T-helper 2 cell treated with Interferon-gamma antibody and Interleukin-4, amounts not matched to agents 5 μg/mL and 100 μg/mL, for 36 hours (primary cell): ENCODE results near the gene IGSF9.

Source experiments
- DNase-seq: peaks from one replicate; pipeline ENCODE4 v3.0.0; 2021; ENCODE audit warnings: low spot score
- H3K27ac Mint-ChIP-seq: one replicate; pipeline ENCODE4 v1.8.0; 2021; ENCODE audit warnings: mild to moderate bottlenecking, mixed read lengths
- H3K27me3 Mint-ChIP-seq: one replicate; pipeline ENCODE4 v1.8.0; 2021; ENCODE audit warnings: low read depth, mixed read lengths
- H3K36me3 Mint-ChIP-seq: one replicate; pipeline ENCODE4 v1.8.0; 2021; ENCODE audit warnings: low read depth, mixed read lengths
- H3K4me1 Mint-ChIP-seq: one replicate; pipeline ENCODE4 v1.8.0; 2021; ENCODE audit warnings: low read depth, mixed read lengths
- H3K4me3 Mint-ChIP-seq: one replicate; pipeline ENCODE4 v1.8.0; 2022; ENCODE audit warnings: mild to moderate bottlenecking, moderate library complexity, mixed read lengths
- H3K9me3 Mint-ChIP-seq: one replicate; pipeline ENCODE4 v1.8.0; 2021; ENCODE audit warnings: mixed read lengths

Gene IGSF9

DNA sequence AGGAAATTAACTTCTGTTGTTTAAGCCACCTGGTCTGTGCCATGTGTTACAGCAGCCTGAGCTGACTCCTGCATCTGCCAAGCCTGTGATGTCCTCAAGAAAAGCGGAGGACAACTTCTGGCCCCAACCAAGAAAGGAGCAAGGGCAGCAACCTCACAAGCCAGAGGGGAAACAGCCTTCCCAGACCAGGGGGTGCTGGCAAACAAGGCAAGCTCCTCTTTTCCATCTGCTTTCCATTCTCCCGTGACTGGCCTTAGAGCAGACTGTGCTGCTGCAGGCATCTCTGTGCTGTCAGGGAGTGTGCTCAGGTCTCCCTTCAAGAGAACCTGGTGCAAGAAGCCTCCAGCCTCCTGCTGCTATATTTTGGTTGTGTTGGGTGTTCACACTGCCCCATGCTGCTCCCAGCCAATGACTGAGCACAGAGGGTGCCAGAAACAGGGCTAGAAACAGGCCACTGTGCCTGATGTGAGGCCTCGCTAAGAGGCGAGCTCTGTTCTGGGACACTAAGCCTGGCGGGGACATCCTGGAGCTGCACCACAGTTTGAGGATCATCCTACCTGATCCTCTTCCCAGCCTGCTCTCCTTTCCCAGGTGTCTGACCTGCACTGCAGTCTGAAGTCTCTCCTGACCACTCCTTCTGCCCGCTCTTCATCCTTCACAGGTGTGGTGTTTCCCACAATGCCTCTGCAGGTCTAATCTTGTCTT is 36.1 kb upstream of the IGSF9 start:
- no peak for DNase-seq
- Mint-ChIP-seq H3K27me3 (peaks cover 47% of the 10 kb centered on the region), H3K9me3 (no peaks in the 10 kb centered on the region), H3K36me3 (no peaks in the 10 kb centered on the region), H3K4me3 (no peak overlapping the region), H3K27ac (no peak overlapping the region), H3K4me1 (no peaks in the 10 kb centered on the region)

DNA sequence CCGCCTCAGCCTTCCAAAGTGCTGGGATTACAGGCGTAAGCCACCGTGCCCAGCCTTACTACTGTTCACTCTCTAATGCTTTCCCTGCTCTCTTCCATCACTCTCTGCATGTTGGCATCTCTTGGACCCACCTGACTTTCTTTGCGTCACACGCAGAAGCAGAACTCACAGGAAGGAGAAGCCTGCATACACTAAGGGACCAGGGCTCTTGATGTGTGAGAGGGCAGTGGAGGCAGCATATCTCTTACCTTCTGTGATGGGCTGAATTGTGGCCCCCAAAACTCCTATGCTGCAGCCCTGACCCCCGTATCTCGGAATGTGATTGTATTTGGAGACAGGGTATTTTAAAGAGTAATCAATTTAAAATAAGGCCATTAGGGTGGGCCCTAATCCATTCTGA is 35.4 kb upstream of the IGSF9 start:
- H3K4me3 Mint-ChIP-seq = no peak overlapping the region
- H3K27me3 Mint-ChIP-seq = peaks cover 45% of the 10 kb centered on the region
- H3K9me3 Mint-ChIP-seq = no peaks in the 10 kb centered on the region
- no peak overlapping the region for H3K27ac Mint-ChIP-seq
- H3K36me3 Mint-ChIP-seq = no peaks in the 10 kb centered on the region
- DNase-seq = no peak
- H3K4me1 Mint-ChIP-seq = no peaks in the 10 kb centered on the region

DNA sequence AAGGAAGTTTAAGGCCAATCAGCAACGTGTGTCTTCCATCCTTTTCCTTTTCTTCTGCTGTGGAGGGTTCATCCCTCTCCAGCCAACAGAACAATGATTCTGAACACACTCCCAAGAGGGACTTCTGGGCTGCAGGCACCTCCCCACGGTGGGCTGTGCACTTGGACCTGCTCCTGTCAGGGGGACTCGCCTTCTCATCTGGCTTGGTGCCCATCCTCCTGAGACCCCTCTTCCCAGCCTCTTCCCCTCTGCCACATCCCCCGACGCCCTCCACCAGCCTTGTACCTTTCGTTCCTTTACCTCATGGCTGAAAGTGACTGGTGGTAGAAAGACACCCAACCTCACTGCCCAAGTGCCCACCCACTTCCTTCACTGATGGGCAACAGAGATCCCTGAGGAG is 34.7 kb upstream of the IGSF9 start:
- H3K9me3 Mint-ChIP-seq = no peaks in the 10 kb centered on the region
- H3K4me3 Mint-ChIP-seq = no peak overlapping the region
- DNase-seq = no peak
- H3K36me3 Mint-ChIP-seq = no peaks in the 10 kb centered on the region
- no peaks in the 10 kb centered on the region for H3K4me1 Mint-ChIP-seq
- no peak overlapping the region for H3K27ac Mint-ChIP-seq
- H3K27me3 Mint-ChIP-seq = peaks cover 42% of the 10 kb centered on the region

DNA sequence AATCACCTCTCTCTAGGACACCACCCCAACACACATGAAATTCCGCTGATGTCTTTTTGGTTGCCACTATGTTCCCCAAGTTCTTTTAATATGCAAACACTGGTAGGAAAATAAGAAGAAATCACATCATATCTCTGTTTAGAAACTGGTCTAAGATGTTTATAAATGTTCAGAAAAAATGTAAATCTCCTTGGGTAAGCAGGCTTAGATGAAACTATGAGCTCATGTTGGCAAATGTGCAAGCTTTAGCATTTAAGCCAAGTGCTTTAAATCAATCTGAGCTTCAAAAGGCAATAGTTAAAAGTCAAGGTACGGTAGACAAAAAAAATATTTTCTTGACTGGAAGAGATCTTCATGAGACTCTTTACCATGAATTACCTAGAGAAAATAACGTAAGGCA is 33.8 kb upstream of the IGSF9 start:
- no peak for DNase-seq
- Mint-ChIP-seq H3K9me3 (no peaks in the 10 kb centered on the region), H3K27ac (no peak overlapping the region), H3K27me3 (peaks cover 38% of the 10 kb centered on the region), H3K4me1 (no peaks in the 10 kb centered on the region), H3K4me3 (no peak overlapping the region), H3K36me3 (no peaks in the 10 kb centered on the region)

DNA sequence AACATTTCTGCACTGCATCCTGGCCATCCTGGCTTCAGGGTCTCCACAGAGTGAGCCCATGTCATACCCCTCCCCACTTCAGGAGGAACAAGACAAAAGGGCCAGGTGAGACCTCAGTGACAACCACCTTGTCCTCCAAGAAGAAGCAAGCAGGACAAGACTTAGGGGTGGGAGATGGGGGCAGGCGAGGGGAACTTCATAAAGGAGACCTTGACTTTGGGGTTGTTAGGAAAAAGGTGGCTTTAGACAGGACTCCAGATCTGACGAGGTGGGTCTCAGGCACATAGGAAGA is 32.6 kb upstream of the IGSF9 start:
- no peaks in the 10 kb centered on the region for H3K4me1 Mint-ChIP-seq
- no peak overlapping the region for H3K4me3 Mint-ChIP-seq
- H3K27me3 Mint-ChIP-seq = peaks cover 33% of the 10 kb centered on the region
- H3K36me3 Mint-ChIP-seq = no peaks in the 10 kb centered on the region
- DNase-seq = no peak
- H3K27ac Mint-ChIP-seq = no peak overlapping the region
- no peaks in the 10 kb centered on the region for H3K9me3 Mint-ChIP-seq

DNA sequence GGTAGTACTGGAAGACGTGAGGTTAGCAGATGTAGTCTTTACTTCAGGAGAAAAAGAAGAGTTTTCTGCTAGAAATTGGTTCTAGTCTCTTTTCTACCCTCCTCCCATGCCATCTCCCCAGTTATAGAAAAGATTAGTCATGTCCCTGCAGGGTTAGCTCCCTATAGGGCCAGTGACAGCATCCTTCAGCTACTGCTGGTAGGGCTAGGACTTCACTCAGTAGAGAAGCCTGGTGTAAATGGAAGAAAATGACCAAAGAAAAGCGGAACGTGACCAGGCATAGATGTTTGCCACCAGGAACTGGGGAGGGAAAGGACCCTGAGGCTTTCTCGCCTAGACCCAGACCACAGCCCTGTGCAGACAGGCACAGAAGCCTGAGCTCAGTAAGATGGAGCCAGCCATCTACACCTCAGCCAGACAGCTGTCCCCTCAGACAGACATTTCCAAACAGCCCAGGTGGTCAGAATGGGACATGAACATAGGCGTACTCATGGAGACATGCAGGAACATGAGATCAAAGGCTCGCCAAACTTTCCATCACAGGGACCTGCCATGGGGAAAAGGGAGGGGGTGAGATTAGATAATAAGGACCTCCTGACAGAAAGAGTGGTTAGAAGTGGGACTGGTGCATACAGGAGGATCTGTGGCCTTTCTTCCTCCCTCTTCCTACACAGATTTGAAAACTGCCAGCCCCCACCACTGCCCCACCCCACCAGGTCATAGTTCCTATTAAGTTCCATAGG is 32.1 kb upstream of the IGSF9 start:
- H3K4me1 Mint-ChIP-seq = no peaks in the 10 kb centered on the region
- no peak overlapping the region for H3K4me3 Mint-ChIP-seq
- peaks cover 32% of the 10 kb centered on the region for H3K27me3 Mint-ChIP-seq
- DNase-seq = no peak
- H3K9me3 Mint-ChIP-seq = no peaks in the 10 kb centered on the region
- no peak overlapping the region for H3K27ac Mint-ChIP-seq
- H3K36me3 Mint-ChIP-seq = no peaks in the 10 kb centered on the region

DNA sequence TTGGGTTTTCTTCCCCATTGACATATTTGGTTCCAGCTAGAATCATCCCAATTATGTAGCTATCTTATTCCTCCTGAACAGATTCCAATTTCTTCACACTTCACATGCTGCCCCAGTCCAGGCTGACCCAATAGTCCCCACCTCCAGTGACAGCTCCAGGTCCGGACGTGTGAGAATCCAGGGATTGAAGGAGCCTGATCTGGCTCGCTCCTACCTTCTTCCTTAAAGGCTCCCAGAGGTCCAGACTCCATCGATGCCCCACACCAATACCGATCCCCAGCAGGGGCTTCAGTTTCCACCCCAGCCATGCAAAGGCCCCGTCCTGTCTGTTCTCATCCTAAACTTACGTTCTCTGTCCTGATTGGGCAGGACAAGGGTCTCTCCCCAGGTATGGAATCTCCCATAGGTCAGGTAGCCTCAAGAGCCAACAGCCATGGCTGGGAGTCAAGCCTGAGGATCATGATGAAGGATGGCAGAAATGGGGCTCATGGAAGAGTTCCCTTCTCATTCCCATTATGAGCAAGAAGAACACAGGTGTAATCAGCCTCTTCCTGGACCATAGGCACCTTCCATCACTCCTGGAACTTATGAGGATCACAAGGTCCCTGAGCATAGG is 29.0 kb upstream of the IGSF9 start:
- H3K4me1 Mint-ChIP-seq = no peaks in the 10 kb centered on the region
- H3K9me3 Mint-ChIP-seq = no peaks in the 10 kb centered on the region
- no peaks in the 10 kb centered on the region for H3K36me3 Mint-ChIP-seq

DNA sequence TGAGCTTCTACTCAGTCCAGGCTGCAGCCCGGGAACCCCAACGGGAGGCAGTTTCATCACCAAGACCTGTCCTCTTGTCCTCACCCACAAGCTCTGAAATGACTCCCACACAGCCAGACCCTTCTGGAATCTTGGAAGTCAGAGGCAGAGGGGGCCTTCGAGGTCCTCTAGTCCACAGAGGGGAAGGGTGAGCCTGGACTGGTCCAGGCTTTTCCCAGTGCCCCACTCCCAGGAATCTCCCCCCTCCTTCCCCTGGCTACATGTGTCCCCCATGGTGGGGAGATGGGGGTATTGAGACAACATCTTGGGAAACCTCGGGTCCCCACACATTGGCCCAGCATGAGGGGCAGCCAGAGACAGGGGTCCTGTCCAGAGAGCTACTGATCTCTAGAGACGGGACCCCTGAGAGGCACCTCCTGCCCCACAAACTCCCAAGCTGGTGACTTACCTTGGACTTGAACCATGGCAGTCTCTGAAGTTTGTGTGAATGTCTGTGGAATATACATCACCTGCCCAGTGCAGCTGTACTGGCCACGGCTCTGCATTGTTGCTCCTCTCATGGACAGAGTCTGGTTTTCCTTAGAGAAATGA is 28.0 kb upstream of the IGSF9 start:
- no peaks in the 10 kb centered on the region for H3K4me1 Mint-ChIP-seq
- peaks cover 30% of the 10 kb centered on the region for H3K27me3 Mint-ChIP-seq
- no peak for DNase-seq
- H3K4me3 Mint-ChIP-seq = no peak overlapping the region
- H3K9me3 Mint-ChIP-seq = no peaks in the 10 kb centered on the region
- no peak overlapping the region for H3K27ac Mint-ChIP-seq
- no peaks in the 10 kb centered on the region for H3K36me3 Mint-ChIP-seq

More for the DNA sequence above, 29.0 kb upstream of the IGSF9 start:
- peaks cover 29% of the 10 kb centered on the region for H3K27me3 Mint-ChIP-seq
- no peak for DNase-seq
- no peak overlapping the region for H3K4me3 Mint-ChIP-seq
- no peak overlapping the region for H3K27ac Mint-ChIP-seq

DNA sequence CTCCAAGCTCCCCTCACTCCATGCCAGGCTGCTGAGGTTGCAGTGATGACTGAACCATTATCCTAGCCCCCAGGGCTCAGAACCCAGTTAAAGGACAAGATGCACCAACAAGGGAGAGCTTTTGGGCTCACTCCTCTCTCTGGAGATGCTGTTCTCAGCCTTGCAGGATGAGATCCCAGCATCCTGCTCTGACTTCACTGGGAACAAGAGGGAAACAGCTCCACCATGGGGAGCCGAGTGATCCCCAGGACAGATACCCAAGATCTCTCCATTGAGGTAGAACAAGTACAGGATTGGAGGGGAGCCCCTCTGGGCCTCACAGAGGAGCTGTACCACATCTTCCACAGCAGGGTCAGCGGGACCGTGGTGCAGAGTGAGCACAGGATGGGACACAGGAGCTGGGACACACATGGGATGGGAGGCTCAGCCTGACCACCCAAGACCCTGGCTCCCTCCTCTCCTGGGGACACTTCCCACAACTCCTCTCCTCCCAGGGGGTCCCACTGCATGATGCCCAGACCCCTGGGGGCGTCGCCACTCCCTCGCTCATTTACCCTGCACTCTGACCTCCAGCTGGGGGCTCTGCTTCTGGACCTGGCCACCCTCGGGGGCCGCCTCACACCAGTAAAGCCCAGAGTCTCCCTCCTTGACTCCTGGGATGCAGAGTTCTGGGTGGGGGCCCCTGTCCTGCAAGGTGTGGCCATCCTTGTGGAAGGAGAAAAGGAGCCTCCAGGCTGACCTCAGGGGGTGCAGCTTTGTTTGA is 27.2 kb upstream of the IGSF9 start:
- Mint-ChIP-seq H3K27ac (no peak overlapping the region), H3K4me1 (no peaks in the 10 kb centered on the region), H3K27me3 (peaks cover 33% of the 10 kb centered on the region), H3K4me3 (no peak overlapping the region), H3K36me3 (no peaks in the 10 kb centered on the region), H3K9me3 (no peaks in the 10 kb centered on the region)
- no peak for DNase-seq

DNA sequence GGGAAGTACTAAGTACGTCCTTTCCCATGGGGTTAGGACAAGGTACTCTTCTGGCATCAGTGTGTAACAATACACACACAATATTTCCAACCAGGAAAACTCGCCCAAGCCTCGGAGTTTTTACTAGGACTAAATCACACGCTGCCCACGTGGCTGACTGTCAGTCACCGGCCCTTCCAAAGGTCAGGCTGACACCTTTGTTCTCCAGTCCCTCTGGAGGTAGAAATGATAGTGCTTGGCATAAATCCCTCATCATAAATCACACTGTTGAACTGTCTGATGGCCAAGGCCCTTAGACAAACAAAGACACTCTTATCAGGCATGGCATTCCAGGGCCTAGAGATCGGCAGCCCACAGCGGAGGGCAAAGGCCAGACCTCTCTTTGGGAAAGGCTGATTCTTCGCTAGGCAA is 25.5 kb upstream of the IGSF9 start:
- Mint-ChIP-seq H3K27me3 (peaks cover 38% of the 10 kb centered on the region), H3K27ac (no peak overlapping the region), H3K4me1 (no peaks in the 10 kb centered on the region), H3K4me3 (no peak overlapping the region), H3K36me3 (no peaks in the 10 kb centered on the region), H3K9me3 (no peaks in the 10 kb centered on the region)
- DNase-seq = no peak

DNA sequence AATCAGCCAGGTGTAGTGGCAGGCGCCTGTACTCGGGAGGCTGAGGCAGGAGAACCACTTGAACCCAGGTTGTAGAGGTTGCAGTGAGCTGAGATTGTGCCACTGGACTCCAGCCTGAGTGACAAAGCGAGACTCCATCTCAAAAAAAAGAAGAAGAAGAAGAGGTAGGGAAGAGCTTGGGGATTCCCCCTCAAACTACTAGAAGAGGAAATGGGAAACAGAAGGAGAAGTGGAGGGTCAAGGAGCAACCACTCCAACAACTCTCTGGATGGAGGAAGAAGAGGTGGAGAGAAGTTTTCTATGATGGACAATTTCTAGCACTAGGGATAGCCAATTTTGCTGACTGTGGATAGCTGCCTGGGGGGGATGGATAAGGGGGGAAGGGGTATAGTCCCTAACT is 23.5 kb upstream of the IGSF9 start:
- Mint-ChIP-seq H3K36me3 (no peaks in the 10 kb centered on the region), H3K27me3 (peaks cover 46% of the 10 kb centered on the region), H3K27ac (no peak overlapping the region)

DNA sequence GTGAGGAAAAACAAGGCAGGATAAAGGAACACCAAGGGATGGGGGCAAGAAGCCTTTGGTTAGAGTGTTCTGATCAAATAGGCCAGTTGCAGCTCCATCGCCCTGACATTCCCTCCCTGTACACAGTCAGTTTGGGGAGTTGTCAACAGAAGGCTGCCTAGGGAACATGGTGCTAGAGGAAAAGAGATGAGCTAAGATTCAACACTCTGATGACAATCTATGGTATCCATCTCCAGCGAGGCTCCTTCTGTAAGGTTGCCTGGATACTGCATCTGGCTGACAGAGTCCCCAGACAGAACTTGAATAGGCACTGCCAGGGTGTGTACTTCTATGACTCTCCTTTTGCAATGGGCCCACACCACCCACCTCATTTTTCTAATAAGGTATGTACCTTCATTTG is 19.9 kb upstream of the IGSF9 start:
- H3K4me3 Mint-ChIP-seq = no peak overlapping the region
- peaks cover 41% of the 10 kb centered on the region for H3K27me3 Mint-ChIP-seq
- H3K4me1 Mint-ChIP-seq = no peaks in the 10 kb centered on the region

More for the DNA sequence above, 23.5 kb upstream of the IGSF9 start:
- Mint-ChIP-seq H3K4me3 (no peak overlapping the region), H3K4me1 (no peaks in the 10 kb centered on the region), H3K9me3 (no peaks in the 10 kb centered on the region)
- no peak for DNase-seq

DNA sequence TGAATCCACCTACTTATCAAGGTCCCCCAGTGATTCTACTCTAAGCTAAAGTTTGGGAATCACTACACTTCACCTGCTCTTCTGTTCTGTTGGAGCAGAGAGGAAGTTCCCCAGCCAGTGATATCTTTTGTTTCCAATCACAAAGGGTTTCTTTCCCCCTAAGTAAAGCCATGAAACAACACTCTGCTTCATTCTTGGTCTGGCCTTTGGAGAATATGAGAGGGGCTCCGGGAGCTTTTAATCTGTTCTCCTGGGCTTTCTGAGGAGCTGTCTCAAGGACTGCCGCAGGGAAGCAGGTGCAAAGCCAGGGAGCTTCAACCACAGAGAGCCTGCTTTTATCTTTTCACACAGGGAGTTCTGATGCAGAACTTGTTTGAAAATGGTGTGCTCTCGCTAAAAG is 18.7 kb upstream of the IGSF9 start:
- no peaks in the 10 kb centered on the region for H3K9me3 Mint-ChIP-seq
- H3K4me1 Mint-ChIP-seq = peaks cover 2% of the 10 kb centered on the region
- DNase-seq = no peak
- H3K27me3 Mint-ChIP-seq = peaks cover 40% of the 10 kb centered on the region
- H3K36me3 Mint-ChIP-seq = no peaks in the 10 kb centered on the region
- H3K27ac Mint-ChIP-seq = no peak overlapping the region
- no peak overlapping the region for H3K4me3 Mint-ChIP-seq

More for the DNA sequence above, 19.9 kb upstream of the IGSF9 start:
- DNase-seq = no peak
- no peak overlapping the region for H3K27ac Mint-ChIP-seq
- no peaks in the 10 kb centered on the region for H3K36me3 Mint-ChIP-seq
- no peaks in the 10 kb centered on the region for H3K9me3 Mint-ChIP-seq

DNA sequence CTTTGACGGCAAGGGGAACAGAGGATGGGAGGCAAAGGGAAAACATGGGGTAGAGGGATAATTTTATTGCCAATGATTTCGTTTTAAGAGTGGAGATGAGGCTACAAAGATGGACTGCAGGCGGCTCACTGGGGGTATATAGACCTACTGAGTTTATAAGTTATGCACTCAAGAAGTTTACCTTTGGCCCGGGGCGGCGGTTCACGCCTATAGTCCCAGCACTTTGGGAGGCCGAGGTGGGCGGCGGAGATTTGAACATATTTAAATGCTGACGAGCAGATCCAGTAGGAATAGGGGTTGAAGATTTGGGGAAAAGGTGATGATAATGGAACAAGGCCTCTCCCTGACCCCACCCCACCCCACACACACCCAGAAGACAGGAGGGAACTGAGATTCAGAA is 16.8 kb upstream of the IGSF9 start:
- Mint-ChIP-seq H3K27ac (no peak overlapping the region), H3K4me3 (no peak overlapping the region), H3K9me3 (no peaks in the 10 kb centered on the region), H3K27me3 (peaks cover 22% of the 10 kb centered on the region), H3K36me3 (no peaks in the 10 kb centered on the region), H3K4me1 (peaks cover 6% of the 10 kb centered on the region)
- no peak for DNase-seq
